Suprapubic skin (tissue), 4 donors: ENCODE measurements around the gene ACOX3. TPM values are rescaled to one million over a fixed set of nuclear protein-coding genes. Genes with fewer than 3 reads are reported as not detected.

Source experiments
- DNase-seq, 2 donors: peaks; one replicate each; pipeline ENCODE4 v3.0.0-alpha.2; 2019; ENCODE audit warnings: low spot score in 2 of 2
- H3K27ac ChIP-seq: fragments of 200-600 bp; sonication (generic); one replicate; pipeline ENCODE4 v1.5.1; 2019
- H3K27me3 ChIP-seq: fragments of 200-600 bp; sonication (generic); one replicate; pipeline ENCODE4 v1.5.1; 2019
- H3K36me3 ChIP-seq: fragments of 200-600 bp; sonication (generic); one replicate; pipeline ENCODE4 v1.5.1; 2019
- H3K4me1 ChIP-seq: fragments of 200-600 bp; sonication (generic); one replicate; pipeline ENCODE4 v1.5.1; 2019
- H3K4me3 ChIP-seq: fragments of 200-600 bp; sonication (generic); one replicate; pipeline ENCODE4 v1.5.1; 2019; ENCODE audit warnings: mild to moderate bottlenecking
- H3K9me3 ChIP-seq: fragments of 200-600 bp; sonication (generic); one replicate; pipeline ENCODE4 v1.5.1; 2019
- CTCF ChIP-seq, 2 donors: fragments of 200-600 bp in 1 of 2; fragments of 450-650 bp in 1 of 2; sonication (generic) in 1 of 2; IDR thresholded peaks; one replicate each; pipeline ENCODE4 v1.5.1; 2016 to 2019; ENCODE audit warnings: antibody characterized with exemption in 2 of 2, mild to moderate bottlenecking in 1 of 2, moderate library complexity in 1 of 2
- EP300 ChIP-seq: sonication (generic); formaldehyde crosslinking; IDR thresholded peaks from one replicate; pipeline ENCODE4 v1.6.1; 2017; ENCODE audit warnings: antibody characterized with exemption
- POLR2A ChIP-seq, 2 donors: fragments of 450-650 bp; IDR thresholded peaks; one replicate each; pipeline ENCODE4 v1.6.1; 2017; ENCODE audit warnings: antibody characterized with exemption in 2 of 2, mild to moderate bottlenecking in 2 of 2, moderate library complexity in 2 of 2
- POLR2AphosphoS5 ChIP-seq, 3 donors: sonication (generic); formaldehyde crosslinking; IDR thresholded peaks; one replicate each; pipeline ENCODE4 v1.6.1; 2017; ENCODE audit warnings: antibody characterized with exemption in 3 of 3
- WGBS: methylation state at CpG from one replicate; pipeline ENCODE4 v1.1.5; 2018; 5-methylcytosine and 5-hydroxymethylcytosine counted together
- total RNA-seq, 4 donors: library from RNA; depleted of rRNA; stranded (reverse); fragments of >200 nt; gene quantifications; one replicate each; pipeline ENCODE4 v1.1.0, GENCODE V29; 2016

The ACOX3 gene
- total RNA-seq, 4 donors from 2014 or later: 33.9 to 73.5 (median 54.3) TPM

- H3K27me3 ChIP-seq: no peaks in the 10 kb centered on the region
- no peak for TF ChIP-seq POLR2A (IDR thresholded peaks at IDR 0.05)
- H3K36me3 ChIP-seq: peaks cover 28% of the 10 kb centered on the region
- H3K9me3 ChIP-seq: no peaks in the 10 kb centered on the region
- no peak overlapping the region for H3K27ac ChIP-seq
- H3K4me1 ChIP-seq: peaks cover 3% of the 10 kb centered on the region
- no peak overlapping the region for H3K4me3 ChIP-seq
- no peak for DNase-seq
- 100% methylated on average over 1 of the region's 9 CpGs for WGBS
These were observed 37.8 kb upstream of the ACOX3 start for GRCh38 chr4:8478371-8478770.

GRCh38 chr4:8477676-8478075 is 37.2 kb upstream of the ACOX3 start:
- WGBS: no CpG with 5 or more reads among the region's 8 CpGs
- H3K27ac ChIP-seq: no peak overlapping the region
- H3K4me3 ChIP-seq: no peak overlapping the region
- peaks cover 28% of the 10 kb centered on the region for H3K36me3 ChIP-seq
- no peaks in the 10 kb centered on the region for H3K9me3 ChIP-seq
- H3K4me1 ChIP-seq: peaks cover 8% of the 10 kb centered on the region
- DNase-seq: no peak
- TF ChIP-seq EP300 (no peak), POLR2AphosphoS5 (IDR thresholded peaks at IDR 0.05) (no peak), CTCF (IDR thresholded peaks at IDR 0.05) (no peak), POLR2A (IDR thresholded peaks at IDR 0.05) (no peak)
- H3K27me3 ChIP-seq: no peaks in the 10 kb centered on the region

GRCh38 chr4:8477095-8477635 is 36.6 kb upstream of the ACOX3 start:
- Histone ChIP-seq H3K27ac (no peak overlapping the region), H3K9me3 (no peaks in the 10 kb centered on the region), H3K36me3 (peaks cover 28% of the 10 kb centered on the region), H3K27me3 (no peaks in the 10 kb centered on the region), H3K4me3 (no peak overlapping the region), H3K4me1 (peaks cover 13% of the 10 kb centered on the region)
- no peak for DNase-seq
- TF ChIP-seq EP300 (no peak), POLR2A (IDR thresholded peaks at IDR 0.05) (no peak), CTCF (IDR thresholded peaks at IDR 0.05) (no peak), POLR2AphosphoS5 (IDR thresholded peaks at IDR 0.05) (no peak)
- 90% methylated on average over 6 of the region's 16 CpGs for WGBS

GRCh38 chr4:8475751-8476575 is 35.4 kb upstream of the ACOX3 start:
- no peak for DNase-seq
- peaks cover 14% of the 10 kb centered on the region for H3K4me1 ChIP-seq
- peaks cover 34% of the 10 kb centered on the region for H3K36me3 ChIP-seq
- TF ChIP-seq CTCF (IDR thresholded peaks at IDR 0.05) (no peak), EP300 (no peak)
- H3K27me3 ChIP-seq: no peaks in the 10 kb centered on the region
- no peak overlapping the region for H3K4me3 ChIP-seq
- 89% methylated on average over 21 of the region's 29 CpGs for WGBS
- H3K9me3 ChIP-seq: no peaks in the 10 kb centered on the region
- H3K27ac ChIP-seq: no peak overlapping the region

GRCh38 chr4:8474856-8475255 is 34.3 kb upstream of the ACOX3 start:
- H3K27me3 ChIP-seq: no peaks in the 10 kb centered on the region
- H3K4me3 ChIP-seq: no peak overlapping the region
- no peaks in the 10 kb centered on the region for H3K9me3 ChIP-seq
- no peak for DNase-seq
- no peak overlapping the region for H3K27ac ChIP-seq
- TF ChIP-seq EP300: no peak
- no peak for TF ChIP-seq CTCF (IDR thresholded peaks at IDR 0.05)
- TF ChIP-seq POLR2A (IDR thresholded peaks at IDR 0.05): no peak
- TF ChIP-seq POLR2AphosphoS5 (IDR thresholded peaks at IDR 0.05): no peak
- H3K36me3 ChIP-seq: peaks cover 43% of the 10 kb centered on the region
- H3K4me1 ChIP-seq: peaks cover 14% of the 10 kb centered on the region
- WGBS: 87% methylated on average over 5 of the region's 13 CpGs
